ENCODE measurements around the gene GTF3C5.

GRCh38 chr9:133059623-133060022 lies 28.8 kb downstream of the GTF3C5 start:
- TF ChIP-seq CTCF (IDR thresholded peaks at IDR 0.05) = no peak
- TF ChIP-seq POLR2A (IDR thresholded peaks at IDR 0.05) = no peak
- TF ChIP-seq POLR2AphosphoS5 (IDR thresholded peaks at IDR 0.05) = no peak
